H1 (cell line): ENCODE measurements around the gene TBC1D32.

Source experiments
- CHD1 ChIP-seq: IDR thresholded peaks from 2 replicates; pipeline ENCODE4 v1.6.1; 2012; ENCODE audit warnings: low read depth, low read length, improper control_type of control experiment
- TF ChIP-seq, protein P1 (sequence below), 3 experiments: IDR thresholded peaks; 1 replicate in 2 of 3; 2 replicates in 1 of 3; pipeline versions ENCODE4 v1.5.1 to v1.6.1; 2011; ENCODE audit warnings: low read length in 3 of 3, mild to moderate bottlenecking in 3 of 3, inconsistent platforms in 2 of 3, low read depth in 1 of 3, moderate library complexity in 1 of 3; ENCODE audit not compliant: insufficient read depth in 1 of 3; ENCODE audit errors: control extremely low read depth in 1 of 3

DNA sequence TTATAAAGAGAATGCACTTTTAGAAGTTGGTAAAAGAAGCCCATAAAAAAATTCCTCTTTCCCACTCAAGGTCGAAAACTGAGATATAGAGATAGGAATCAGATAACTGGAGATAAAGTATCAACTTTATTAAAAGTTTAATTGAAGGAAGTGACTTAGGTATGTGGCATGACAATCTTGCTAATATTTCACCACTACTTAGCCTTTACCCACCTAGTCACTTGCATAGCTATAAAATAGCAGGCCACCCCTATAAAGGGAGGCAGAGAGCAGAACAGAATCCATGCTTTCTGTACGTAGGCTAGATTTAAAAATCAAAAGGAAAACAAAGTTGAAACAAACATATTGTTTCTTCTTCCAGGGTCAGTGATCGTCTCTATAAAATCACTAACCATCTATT, 13.2 kb upstream of the TBC1D32 start:
- TF ChIP-seq, protein P1, sequence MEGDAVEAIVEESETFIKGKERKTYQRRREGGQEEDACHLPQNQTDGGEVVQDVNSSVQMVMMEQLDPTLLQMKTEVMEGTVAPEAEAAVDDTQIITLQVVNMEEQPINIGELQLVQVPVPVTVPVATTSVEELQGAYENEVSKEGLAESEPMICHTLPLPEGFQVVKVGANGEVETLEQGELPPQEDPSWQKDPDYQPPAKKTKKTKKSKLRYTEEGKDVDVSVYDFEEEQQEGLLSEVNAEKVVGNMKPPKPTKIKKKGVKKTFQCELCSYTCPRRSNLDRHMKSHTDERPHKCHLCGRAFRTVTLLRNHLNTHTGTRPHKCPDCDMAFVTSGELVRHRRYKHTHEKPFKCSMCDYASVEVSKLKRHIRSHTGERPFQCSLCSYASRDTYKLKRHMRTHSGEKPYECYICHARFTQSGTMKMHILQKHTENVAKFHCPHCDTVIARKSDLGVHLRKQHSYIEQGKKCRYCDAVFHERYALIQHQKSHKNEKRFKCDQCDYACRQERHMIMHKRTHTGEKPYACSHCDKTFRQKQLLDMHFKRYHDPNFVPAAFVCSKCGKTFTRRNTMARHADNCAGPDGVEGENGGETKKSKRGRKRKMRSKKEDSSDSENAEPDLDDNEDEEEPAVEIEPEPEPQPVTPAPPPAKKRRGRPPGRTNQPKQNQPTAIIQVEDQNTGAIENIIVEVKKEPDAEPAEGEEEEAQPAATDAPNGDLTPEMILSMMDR (IDR thresholded peaks at IDR 0.05; ENCODE audit: control extremely low read depth in 1 of 3, insufficient read depth in 1 of 3, low read depth in 1 of 3, low read length in 3 of 3), result no peak
- no peak for TF ChIP-seq CHD1
